GM21529 (cell line): ENCODE data around the gene SPAG9.
"Not testable (repeated sequence)": the region's sequence is repeated elsewhere in the genome, so short reads cannot be mapped to it uniquely, and the experiment has no call there.

Source experiments
- ATAC-seq: cut with Tn5 transposase; IDR thresholded peaks from one replicate; pipeline ENCODE4 v1.9.1; 2021; ENCODE audit not compliant: unreplicated experiment

The SPAG9 gene

DNA sequence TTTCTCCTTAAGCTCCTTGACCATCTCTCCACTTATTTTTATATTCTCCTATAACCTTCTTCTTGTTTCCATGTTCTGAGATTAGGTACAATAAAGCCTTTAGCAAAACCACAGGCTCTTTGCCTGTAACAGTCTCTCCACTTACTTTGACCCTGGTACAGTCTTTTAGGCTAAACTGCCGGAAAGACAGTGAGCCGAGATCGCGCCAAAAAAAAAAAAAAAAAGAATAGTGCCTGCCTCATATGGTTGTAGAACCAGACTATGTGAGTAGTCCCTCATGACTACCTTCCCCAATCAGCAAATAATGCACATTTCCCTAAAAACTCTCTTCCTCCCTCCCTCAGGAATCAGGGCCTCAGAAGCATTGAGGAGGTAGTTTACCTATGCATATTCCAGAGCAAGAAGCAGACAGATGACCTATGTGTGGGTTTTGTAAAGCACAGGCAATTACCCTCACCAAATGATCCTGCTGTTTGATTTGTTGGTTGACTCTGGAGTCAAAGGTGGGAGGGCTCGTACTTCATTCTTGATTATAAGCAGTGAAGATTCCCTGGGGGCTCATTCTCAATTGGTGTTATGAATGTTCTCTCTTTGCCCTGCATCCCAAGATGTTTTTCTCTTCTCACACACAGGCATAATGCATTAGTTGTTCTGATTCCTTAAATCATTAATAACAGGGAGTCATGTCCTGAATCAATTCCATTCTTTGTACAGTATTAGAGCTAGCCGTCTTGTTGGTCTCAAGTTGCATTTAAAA, 23.8 kb upstream of the SPAG9 start:
- no peak for ATAC-seq

GRCh38 chr17:51142597-51142996, 21.9 kb upstream of the SPAG9 start:
- ATAC-seq: no peak

- ATAC-seq: no peak
Observed at GRCh38 chr17:51135956-51136355, 15.3 kb upstream of the SPAG9 start.

GRCh38 chr17:51133365-51133764, 12.7 kb upstream of the SPAG9 start:
- no peak for ATAC-seq

- ATAC-seq: peak; percentile 59
Observed at GRCh38 chr17:51132964-51133319, 12.3 kb upstream of the SPAG9 start.

DNA sequence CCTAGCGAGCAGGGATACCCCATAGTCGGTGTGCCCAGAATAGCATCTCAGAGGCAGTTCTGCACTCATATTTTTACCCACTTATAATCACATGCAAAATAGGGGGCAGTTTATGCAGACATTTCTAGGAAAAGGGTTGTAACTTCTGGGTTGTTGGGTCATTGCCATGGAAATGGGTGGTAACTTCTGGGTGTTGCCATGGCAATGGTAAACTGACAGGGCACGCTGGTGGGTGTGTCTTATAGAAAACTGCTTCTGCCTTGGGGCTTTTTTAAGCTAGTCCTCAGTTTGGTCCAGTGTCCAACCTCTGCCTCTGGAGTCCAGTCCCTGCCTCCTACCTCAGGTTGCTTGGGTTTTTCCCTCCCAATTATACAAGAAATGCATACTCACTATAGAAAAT, 7.4 kb upstream of the SPAG9 start:
- ATAC-seq: no peak

DNA sequence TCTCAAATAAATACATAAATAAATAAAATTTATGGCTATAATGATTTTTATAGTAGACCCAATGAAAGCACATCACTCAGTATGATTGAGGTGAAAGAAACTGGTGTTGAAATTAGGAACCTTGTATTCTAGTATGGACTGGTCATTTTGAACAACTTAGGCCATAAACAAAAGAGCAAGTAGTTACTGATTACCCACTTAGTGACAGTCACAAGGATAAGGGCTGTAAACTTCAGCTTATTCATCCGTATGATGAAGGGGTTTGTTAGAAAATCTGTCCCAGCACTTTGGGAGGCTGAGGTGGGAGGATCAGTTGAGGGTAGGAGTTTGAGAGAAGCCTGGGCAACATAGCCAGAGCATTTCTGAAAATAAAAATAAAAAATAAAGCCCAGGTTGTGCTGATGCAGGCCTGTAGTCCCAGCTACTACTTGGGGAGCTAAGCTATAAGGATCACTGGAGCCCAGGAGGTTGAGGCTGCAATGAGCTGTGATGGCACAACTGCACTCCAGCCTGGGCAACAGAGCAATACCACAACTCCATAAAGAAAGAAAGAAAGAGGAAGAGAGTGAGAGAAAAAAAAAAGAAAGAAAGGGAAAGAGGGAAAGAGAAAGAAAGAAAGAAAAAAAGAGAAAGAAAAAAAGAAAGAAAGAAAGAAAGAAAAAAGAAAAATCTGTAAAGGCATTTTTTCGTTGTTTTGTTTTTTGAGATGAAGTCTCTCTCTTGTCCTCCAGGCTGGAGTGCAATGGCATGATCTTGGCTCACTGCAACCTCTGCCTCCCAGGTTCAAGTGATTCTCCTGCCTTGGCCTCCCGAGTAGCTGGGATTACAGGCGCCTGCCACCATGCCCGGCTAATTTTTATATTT, 4.2 kb upstream of the SPAG9 start:
- ATAC-seq: no peak

DNA sequence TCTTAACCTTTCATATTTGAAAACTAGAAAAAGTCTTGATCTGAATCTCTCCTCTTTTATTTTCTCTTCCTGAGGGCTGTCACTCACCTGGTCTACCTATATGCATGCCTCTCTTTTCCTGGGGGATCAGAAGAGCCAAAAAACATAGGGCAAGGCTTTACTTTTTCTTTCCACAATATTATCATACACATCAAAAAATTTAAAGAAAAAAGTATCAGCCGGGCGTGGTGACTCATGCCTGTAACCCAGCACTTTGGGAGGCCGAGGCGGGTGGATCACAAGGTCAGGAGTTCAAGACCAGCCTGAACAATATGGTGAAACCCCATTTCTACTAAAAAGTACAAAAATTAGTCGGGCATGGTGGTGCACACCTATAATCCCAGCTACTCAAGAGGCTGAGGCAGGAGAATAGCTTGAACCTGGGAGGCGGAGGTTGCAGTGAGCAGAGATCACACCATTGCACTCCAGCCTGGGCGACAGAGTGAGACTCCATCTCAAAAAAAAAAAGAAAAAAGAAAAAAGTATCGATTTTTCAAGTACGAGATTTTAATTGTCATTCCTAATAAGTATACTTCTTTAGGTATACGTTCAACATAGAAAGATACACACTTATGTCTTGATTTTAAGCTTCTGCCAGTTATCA, 1.9 kb upstream of the SPAG9 start:
- ATAC-seq: not testable (repeated sequence)

- peak; percentile 37 for ATAC-seq
Observed at GRCh38 chr17:51121620-51122472, 1.2 kb upstream of the SPAG9 start.

- ATAC-seq: peak; percentile 33
Observed at GRCh38 chr17:51120357-51120738, 320 bp downstream of the SPAG9 start.

GRCh38 chr17:51119415-51120356, 982 bp downstream of the SPAG9 start:
- ATAC-seq: peak; percentile 31

- ATAC-seq: no peak
Observed at GRCh38 chr17:51118330-51119195, 2.1 kb downstream of the SPAG9 start.

DNA sequence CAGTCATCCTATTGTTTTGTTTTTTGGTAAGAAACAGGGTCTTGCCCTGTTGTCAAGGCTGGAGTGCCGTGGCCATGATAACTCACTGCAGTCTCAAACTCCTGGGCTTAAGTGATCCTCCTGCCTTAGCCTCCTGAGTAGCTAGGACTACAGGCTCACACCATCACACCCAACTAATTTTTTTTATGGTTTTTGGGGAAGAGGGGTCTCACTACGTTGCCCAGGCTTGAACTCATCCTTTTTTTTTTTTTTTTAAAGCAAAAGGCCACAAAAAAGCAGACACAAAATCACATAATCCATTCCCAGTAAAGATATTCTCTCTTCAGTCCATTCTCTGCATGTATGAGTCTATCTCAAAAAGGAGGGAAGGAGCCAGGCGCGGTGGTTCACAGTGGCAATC, 5.5 kb downstream of the SPAG9 start:
- no peak for ATAC-seq

- not testable (repeated sequence) for ATAC-seq
Observed at GRCh38 chr17:51112303-51113222, 8.1 kb downstream of the SPAG9 start.

- no peak for ATAC-seq
Observed at GRCh38 chr17:51107778-51108177, 12.9 kb downstream of the SPAG9 start.

DNA sequence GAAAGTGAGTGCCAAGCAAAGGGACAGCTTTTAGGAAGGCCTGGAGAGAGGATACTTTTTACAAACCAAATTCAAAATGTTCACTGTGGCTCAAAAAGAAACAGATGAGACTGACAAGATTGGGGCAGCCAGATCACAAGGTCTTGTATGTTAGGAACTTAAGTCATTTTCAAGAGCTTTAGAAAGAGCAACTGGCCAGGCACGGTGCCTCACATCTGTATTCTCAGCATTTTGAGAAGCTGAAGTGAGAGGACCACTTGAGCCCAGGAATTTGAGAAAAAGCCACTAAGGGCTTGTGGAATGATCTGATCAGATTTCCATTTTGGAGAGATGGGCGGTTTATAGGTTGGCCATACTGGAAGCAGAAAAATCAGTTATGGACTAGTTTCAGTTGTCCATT, 17.2 kb downstream of the SPAG9 start:
- ATAC-seq: no peak

- no peak for ATAC-seq
Observed at GRCh38 chr17:51103050-51103449, 17.6 kb downstream of the SPAG9 start.
